ENCODE results near the gene MAMDC4.
A peak's percentile ranks its signal among the peaks of the same experiment; 100 is the strongest.
"Not testable (repeated sequence)": the region's sequence is repeated elsewhere in the genome, so short reads cannot be mapped to it uniquely, and the experiment has no call there.

The MAMDC4 gene

DNA sequence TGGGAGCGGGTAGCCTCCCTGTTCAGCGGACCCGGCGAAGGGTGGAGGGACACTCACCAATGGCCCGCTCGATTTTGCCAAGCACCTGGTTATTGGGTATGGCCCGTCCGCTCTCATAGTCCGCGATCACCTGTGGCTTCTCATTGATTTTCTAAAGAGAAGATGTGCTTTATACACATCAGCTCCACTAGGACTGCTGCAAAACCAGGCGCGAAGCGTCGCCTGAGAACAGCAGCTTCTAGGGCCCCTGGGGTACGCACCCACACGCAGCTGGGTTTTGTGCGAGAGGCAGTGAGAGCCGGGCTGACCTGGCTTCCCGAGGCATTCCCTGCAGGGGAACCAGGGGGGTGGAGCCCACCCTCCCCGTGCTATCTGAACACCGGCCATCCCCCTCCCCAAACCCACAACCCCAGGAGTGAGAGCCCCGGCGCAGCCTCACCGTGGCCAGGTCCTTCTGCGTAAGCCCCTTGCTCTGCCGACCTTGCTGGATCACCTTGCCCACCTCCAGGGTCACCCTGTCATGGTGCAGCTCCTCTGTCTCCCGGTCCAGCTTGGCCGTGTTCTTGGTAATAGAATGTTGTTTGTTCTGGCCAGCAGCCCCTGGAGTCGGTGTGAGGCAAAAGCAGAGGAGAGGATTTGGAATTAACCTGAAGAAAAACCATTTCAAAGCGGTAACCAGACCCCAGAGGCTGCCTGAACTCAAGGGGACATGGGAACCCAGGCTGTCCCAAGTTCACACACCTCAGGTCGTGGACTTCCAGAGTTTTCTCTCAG, 10.9 kb downstream of the MAMDC4 start:
- no peak for DNase-seq

DNA sequence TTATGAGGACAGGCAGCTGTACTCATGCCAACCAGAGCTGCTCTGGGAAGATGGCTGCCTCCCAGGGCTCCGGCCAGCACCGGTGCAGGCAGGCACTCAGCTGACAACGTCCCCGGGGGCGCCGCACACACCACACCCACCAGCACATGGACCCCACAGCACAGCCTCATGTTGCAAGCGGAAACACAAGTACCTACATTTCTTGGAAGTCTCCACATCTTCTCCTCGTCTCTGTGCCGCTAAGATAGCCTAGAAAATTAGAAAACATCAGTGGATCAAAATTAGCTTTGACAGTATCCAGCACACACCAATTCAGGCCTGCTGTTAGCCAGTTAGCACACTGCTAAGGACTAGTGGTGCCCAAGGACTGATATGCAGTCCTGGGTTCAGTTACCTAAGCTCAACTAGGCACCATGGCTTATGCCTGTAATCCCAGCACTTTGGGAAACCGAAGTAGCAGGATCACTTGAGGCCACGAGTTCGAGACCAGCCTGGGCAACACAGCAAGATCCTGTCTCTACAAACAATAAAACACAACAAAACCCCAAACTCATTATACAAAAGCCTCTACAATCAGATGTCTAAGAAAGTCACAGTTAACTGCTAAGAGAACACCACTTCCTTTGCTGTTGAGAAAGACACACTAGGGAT, 11.6 kb downstream of the MAMDC4 start:
- DNase-seq, result no peak

DNA sequence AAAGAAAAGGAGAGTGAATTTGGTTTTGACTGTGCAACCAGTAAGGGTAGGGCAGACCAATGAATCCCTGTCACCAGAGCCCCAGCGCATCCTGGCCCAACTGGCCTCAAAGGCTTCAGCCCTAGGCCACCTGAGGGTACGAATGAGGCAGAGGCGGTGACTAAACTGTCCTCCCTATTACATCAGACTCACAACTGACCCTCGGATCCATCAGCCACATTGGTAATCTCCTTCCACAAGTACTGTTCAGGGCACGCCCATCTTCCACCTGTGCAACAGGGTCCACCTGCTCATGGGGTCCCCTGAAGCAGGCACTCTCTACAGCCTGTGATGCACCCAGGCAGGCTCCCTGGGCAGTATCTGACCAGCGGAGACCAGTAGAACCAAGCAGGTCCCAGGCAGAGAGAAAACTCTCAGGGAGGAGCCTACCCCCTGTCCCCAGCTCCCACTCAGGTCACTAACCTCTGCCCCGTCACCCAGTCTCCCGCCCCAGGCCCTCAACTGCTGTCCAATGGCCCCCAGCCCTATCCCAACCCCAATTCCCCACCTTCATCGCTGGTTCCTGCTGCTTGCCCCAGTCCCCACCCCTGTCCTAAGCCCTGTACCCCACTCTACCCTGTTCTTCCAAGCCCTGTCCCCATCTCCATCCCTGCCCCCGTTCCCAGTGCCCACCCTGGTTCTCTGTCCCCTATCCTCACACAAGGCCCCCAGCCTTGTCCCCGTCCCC, 13.1 kb downstream of the MAMDC4 start:
- no peak for DNase-seq

GRCh38 chr9:136865768-136866103, 13.6 kb downstream of the MAMDC4 start:
- no peak for DNase-seq

- DNase-seq, result not testable (repeated sequence)
Observed at GRCh38 chr9:136866898-136867421, 14.8 kb downstream of the MAMDC4 start.

DNA sequence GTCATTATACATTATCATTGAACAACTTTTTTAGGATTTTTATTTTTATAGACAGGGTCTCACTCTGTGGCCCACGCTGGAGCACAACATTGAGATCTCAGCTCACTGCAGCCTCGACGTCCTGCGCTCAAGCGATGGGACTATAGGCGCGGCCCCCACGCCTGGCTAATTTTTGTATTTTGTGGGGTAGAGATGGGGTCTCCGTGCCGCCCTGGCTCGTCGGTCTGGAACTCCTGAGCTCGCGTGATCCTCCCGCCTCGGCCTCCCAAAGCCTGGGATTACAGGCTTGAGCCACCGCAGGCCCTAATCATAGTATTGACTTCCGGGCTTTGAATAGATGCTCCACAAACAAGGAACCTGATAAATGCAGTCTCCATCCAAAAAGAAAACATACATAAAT, 15.3 kb downstream of the MAMDC4 start:
- DNase-seq, result no peak

DNA sequence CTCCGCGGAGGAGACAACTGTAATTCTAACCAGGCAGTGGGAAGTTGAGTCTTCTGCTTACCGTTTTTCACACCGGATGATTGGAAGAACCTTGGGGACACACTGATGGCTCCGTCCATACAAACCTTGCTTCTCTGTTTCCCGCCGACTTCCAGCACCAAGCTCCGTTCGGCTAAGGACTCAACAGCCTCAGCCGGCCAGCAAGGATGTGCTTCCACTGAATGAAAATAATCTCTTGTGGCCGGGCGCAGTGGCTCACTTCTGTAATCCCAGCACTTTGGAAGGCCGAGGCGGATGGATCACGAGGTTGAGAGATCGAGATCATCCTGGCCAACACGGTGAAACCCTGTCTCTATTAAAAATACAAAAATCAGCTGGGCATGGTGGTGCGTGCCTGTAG, 15.8 kb downstream of the MAMDC4 start:
- no peak for DNase-seq

GRCh38 chr9:136868644-136869043, 16.5 kb downstream of the MAMDC4 start:
- no peak for DNase-seq

DNA sequence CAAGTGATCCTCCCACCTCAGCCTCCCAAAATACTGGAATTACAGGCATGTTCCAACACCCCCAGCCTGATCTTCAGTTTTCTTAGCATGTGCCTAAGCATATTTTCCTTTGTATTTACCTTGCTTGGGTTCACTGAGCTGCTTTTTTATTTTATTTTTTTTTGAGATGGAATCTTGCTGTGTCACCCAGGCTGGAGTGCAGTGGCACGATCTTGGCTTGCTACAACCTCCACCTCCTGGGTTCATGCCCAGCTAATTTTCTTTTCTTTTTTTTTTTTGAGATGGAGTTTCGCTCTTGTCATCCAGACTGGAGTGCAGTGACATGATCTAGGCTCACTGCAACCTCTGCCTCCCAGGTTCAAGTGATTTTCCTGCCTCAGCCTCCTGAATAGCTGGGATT, 17.5 kb downstream of the MAMDC4 start:
- DNase-seq, result not testable (repeated sequence)

- DNase-seq, result no peak
Observed at GRCh38 chr9:136875155-136875554, 23.0 kb downstream of the MAMDC4 start.

GRCh38 chr9:136876476-136876875, 24.3 kb downstream of the MAMDC4 start:
- no peak for DNase-seq

DNA sequence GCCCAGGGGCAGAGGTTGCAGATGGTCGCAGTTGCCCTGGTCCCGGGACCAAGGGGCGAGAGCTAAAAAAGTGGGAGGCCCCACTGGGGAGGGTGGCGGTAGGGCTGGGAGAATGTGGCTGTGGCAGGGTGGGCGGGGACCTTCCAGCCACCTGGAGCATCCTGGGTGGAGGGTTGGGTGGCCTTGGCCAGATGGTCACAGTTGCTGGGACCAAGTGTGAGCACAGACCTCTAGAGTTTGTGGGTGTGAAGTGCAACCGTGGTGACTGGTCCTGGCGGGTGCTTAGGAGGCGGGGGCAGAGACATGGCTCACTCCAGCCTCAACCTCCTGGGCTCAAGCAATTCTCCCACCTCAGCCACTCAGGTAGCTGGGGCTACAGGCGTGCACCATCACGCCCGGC, 28.5 kb downstream of the MAMDC4 start:
- no peak for DNase-seq

DNA sequence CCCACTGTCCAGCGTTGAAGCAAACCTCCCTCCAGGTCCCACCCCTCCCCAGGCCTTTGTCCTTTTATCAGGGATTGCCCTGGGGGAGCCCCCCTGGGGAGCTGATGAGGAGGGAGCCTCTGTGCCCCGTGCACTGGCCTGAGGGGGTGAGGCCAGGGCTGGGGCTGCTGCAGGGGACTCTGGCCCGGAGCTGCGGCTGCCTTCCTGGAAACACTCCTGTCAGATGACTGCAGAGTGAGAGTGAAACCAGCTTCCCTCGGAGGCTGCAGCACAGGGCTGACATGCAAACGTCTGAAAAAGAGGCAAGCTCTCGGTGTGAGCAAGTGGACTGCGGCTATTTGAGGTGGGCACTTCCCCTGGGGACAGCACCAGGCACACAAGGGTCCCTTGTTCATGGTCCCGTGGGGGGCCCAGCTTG, 29.6 kb downstream of the MAMDC4 start:
- peak; percentile 33 for DNase-seq

- peak; percentile 91 for DNase-seq
Observed at GRCh38 chr9:136882109-136882946, 30.2 kb downstream of the MAMDC4 start.

GRCh38 chr9:136882947-136883283, 30.8 kb downstream of the MAMDC4 start:
- not testable (repeated sequence) for DNase-seq

DNA sequence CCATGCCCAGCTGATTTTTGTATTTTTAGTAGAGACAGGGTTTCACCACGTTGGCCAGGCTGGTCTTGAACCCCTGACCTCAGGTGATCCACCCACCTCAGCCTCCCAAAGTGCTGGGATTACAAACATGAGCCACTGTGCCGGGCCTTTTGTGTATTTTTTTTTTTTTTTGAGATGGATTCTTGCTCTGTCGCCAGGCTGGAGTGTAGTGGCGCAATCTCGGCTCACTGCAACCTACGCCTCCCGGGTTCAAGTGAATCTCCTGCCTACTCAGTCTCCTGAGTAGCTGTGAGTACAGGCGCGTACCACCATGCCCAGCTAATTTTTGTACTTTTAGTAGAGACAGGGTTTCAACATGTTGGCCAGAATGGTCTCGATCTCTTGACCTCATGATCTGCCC, 31.5 kb downstream of the MAMDC4 start:
- not testable (repeated sequence) for DNase-seq

DNA sequence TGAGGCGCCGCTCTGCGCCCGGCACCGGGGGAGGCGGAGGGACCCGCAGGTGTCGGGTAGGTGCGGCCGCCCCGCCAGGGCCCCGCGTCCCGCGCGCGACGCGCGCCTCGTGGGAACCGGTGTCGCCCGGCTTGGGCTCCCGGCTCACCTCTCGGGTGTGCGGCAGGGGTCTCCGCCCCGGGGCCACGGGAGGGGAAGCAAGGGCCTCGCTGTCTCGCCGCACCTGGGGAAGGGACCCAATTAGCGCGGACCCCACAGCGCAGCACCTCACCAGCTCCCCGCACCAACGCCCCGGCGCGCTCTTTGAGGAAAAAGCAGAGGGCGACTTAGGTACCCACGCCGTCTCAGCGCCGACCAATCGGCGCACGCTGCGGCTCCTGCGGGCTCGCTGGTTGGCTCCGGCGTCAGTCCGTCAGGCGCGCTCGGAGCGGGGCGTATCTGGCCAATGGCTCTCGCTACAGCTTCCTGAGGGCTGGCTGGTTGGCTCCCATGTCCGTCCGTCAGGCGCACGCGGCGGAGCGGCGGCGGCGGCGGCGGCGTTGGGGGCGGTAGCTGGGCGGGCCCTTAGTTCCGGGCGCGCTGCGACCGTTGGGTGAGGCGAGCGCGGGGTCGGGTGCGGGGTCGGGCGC, 33.9 kb downstream of the MAMDC4 start, which contains the start of gene TRAF2:
TSS of gene TRAF2 (plus strand) at position 567 of the 629 bp plus-strand sequence. CDS start 12,225 bp downstream, outside the sequence.
- peak; percentile 99 for DNase-seq

GRCh38 chr9:136886610-136887597, 34.8 kb downstream of the MAMDC4 start:
- DNase-seq, result peak; percentile 85

DNA sequence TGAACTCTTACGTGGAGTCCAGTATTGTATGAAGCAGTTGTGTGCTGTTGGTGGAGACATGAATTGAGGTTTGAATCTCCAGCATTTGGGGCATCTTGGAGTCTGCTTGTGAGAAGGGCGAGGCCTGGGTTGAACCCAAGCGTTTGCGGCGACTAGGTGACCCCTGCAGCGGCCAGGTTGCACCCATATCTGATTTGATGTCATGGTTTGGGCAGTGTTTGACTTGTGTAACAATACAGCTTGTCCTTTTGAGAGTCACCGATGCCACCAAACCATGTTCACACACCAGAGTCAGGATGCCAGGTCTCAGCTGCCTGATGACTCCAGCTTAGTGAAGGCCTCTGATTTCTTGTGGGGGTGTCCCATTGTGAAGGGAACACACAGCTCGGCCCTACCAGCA, 36.3 kb downstream of the MAMDC4 start:
- no peak for DNase-seq

GRCh38 chr9:136889858-136890257, 37.7 kb downstream of the MAMDC4 start:
- no peak for DNase-seq

DNA sequence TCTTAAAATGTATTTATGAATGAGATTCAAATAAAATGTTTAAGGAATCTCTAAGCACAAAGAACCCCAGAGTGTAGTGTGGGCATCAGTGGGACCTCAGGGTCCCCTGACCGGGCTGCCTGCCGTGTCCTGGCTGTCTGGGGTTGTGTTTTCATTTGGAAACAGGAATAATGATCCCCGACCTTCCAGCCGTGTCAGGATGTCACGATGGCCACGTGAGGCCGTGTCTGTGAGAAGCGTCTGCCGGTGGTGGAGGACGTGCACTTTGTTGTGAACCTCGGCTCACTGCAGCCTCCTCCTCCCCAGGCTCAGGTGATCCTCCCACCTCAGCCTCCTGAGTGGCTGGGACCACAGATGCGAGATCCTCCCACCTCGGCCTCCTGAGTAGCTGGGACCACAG, 38.5 kb downstream of the MAMDC4 start:
- no peak for DNase-seq

All from CD4-positive, alpha-beta T cell treated with Interleukin-12 subunit alpha and Interleukin-12 subunit beta, for 1 hour (primary cell).